HG03196 (cell line): ENCODE results near the gene DHRS2.

ENCODE experiments used
- ATAC-seq: cut with Tn5 transposase; IDR thresholded peaks from one replicate; pipeline ENCODE4 v1.9.1; 2021; ENCODE audit not compliant: unreplicated experiment

DHRS2 gene

DNA sequence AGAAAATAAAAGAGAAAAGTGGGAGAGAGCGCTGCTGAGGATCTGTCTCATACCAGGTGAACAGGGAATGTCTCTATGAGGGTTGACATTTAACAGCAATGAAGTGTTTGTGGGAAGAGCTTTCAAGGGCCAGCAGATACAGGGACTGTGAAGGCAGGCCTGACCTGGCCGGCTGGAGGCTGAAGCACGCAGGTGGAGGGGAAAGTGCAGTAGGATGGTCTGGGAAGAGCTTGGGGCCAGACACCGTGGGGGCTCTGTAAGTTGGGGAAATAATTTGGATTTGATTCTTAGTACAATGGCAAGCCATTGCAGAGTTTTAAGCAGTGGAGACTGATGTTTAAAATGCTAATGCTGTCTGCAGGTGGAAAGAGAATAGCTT, 23.8 kb upstream of the DHRS2 start:
- ATAC-seq = no peak

DNA sequence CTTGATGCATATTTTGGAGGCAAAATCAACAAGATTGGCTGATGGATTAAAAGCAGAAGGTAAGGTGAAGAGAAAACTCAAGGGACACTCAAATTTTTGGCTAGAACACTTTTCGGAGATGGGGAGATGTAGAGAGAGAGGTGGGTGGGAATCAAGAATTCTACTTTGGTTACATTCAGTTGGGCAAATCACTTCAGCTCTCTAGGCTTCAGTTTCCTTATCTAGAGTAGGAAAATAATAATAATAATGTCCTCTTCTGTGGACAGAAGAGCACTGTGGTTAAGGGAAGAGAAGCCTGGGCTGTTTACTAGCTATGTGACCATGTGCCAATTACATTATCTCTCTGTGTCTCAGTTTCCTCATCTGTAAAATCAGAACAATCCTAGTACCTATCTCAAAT, 23.4 kb upstream of the DHRS2 start:
- ATAC-seq = no peak

DNA sequence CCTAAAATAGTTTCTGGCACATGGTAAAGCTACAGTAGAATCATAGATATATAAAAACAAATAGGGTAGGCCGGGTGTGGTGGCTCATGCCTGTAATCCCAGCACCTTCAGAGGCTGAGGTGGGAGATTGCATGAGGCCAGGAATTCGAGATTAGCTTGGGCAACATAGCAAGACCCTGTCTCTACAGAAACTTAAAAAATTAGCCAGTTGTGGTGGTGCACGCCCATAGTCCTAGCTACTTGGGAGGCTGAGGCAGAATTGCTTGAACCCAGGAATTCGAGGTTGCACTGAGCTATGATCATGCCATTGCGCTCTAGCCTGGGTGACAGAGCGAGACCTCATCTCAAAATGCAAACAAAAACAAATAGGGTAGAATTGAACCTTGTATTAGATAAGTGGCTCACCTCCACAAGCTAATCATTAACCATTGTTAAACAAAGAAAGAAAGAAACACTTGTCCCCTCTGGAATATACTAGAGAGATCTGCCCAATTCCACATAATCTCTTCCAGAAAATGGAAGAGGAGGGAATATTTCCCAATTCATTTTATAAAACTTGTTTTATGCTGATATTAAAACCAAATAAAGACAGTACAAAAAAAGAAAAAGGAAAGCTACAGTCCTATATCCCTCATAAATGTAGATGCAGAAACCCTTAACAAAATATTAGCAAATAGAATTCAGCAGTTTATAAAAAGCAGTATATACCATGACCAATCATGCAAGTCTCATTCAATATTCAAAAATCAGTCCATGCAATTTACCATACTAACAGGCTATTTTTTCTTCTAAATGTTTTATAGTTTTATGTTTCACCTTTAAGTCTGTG, 22.7 kb upstream of the DHRS2 start:
- ATAC-seq = no peak

DNA sequence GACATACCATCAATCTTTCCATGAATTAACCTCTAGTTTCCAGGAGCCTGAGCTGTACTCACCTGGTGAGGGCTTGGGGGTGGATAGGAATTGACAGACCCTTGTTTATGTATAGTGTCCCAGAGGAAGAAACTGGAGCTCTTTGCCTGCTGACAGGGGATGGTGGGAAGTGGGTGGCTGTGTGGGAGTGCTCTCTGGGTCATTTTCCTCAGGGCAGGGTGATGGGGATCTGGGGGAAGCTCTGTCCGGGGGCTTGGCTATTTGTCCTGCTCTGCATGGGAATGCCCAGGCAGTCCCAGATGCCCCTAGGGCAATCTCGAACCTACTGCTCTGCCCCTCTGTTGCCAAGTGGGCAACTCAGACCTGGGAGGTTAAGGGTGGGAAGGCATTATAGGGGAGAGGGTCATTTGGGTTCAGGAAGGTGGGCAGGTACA, 21.8 kb upstream of the DHRS2 start:
- ATAC-seq = no peak

DNA sequence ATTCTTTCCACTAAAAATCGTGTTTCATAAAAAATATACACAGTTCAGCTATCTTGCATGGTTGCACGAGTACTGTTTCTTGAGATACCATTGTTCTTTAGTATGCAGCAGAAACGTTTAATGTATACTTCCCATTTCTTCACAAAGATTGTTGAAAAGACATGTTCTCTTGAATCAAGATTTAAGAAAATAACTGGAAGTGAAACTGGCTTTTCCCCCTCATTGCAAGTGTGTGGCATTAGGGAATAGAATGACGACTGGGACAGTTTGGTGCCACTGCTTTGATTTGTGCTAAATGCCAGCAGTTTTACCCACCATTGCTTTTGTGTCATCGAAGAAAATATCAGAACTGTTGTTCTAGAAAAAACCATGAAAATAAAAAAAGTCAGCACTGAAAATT, 20.3 kb upstream of the DHRS2 start:
- no peak for ATAC-seq

DNA sequence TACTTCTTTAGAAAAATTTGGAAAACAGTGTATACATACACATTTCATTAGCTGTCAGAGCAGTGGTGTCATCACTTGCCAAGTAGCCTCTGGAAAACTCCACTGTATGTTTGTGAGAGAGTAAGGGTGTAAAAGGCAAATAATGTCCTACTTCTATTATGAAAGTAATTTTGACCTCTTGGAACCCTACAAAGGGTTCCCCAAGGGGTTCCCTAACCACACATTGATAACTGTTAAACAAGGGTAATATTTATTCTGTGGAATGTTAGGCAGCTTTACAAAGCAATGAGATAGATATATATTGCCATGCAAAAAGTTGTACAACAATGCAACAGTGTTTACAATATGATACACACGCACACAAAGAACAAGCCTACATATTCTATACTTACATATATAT, 18.6 kb upstream of the DHRS2 start:
- no peak for ATAC-seq

DNA sequence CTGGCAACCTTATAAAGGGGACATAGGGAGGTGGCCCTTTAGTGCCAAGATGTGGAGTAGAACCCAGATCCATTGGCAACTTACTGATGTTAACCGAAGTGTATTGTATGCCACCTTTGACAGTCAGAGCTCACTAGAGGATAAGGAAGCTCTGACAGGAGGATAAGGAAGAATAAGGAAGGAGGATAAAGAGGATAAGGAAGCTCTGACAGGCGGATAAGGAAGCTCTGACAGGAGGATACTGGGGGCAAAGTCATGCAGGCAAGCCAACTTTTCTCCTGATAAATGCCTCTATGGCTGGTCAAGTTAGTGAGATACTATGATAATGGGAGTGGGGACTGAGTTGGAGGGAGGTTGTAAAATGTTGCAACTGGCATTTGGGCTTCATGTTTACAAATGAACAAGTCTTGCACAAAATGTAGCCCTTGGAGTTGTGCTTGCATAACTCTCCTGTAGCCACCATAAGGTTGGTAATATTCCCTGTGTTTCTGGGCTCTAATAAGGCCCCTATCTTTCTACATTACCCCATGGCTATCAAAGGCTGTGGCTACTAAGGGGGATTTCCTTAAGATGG, 17.7 kb upstream of the DHRS2 start:
- no peak for ATAC-seq

DNA sequence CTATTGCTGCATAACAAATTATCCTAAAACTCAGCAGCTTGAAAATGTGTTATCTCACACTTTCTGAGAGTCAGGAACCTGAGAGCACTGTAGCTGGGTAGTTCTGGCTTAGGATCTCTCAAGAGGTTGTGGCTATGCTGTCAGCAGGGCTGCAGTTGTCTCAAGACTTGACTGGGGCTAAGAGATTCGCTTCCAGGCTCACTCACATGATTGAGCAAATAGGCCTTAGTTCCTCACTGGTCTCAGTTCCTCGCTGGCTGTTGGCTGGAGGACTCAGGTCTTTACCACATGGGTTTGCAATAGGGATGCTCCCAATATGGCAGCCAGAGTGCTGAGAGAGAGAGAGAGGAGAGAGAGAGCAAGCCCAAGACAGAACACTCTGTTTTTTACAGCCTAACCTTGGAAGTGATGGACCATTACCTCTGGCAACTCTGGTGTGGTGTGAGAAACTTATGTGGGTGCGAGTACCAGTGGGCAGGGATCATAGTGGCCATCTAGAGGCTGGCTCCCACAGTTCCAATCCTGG, 15.9 kb upstream of the DHRS2 start:
- ATAC-seq = no peak

DNA sequence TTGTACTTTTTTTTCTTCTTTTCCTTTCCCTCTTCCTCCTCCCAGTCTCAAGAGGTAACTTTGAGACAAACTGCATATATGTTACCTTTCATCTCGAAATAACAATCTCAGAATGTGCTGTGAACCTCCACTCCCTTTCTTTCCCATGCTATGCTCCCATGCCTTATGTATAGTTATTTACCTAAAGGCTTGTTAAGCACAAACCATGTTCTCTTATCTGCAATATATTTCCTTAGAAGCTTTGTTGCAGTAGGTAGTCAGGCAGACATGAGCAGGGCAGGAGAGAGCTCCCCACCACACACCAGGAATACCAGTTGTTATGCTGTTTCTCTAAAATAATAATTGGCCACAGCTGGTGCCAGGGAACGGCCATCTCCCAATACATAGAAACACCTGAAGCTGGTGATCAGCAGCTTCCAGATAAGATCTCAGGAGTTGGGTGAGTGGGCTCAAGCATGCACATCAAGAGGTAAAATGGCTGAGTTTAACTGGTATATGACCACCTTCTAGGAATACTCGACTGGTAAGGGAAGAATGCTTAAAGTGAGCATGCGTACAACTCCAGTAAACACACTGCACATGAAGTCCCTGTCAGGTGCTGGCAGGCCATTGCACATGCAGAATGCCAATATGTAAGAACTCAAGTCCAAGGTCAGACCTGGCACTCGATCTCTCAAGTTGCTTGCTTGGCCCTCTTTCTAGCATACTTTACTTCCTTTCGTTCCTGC, 14.8 kb upstream of the DHRS2 start:
- no peak for ATAC-seq

DNA sequence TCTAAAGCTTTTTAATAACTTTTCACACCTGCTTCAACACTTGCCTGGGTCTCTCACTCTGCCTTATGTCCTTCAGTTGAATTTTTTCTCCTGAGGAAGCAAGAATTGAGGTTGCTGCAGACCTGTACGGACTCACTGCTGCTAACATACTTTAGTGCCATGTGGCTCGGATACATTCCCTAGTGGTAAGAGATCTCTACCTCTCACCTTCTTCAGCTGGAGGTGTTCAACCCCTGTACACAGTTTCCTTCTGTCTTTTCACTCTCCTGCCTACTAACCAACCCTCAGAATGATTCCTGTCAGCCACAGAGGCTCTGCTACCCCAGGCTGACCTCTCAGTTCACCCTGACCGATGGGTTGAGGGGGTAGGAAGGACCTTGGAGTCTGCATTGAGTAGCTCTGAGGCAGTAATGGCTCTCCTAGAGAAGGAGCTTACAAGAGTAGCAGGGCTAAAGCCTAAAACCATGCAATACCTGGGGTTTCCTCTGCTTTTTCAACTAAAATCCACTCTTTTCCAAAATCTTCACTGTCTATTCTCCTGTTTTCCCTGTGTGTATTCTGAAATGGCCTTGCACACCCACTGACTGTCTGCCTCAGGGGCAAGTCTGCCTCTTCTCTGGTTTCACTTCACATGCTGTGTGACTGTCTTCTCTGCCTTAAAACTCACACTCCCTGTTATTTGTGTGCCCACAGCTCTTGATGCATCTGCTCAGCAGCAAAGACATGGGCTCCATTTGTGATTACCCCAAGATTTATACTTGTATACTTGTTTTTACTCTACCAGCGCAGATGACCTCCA, 14.0 kb upstream of the DHRS2 start:
- no peak for ATAC-seq

DNA sequence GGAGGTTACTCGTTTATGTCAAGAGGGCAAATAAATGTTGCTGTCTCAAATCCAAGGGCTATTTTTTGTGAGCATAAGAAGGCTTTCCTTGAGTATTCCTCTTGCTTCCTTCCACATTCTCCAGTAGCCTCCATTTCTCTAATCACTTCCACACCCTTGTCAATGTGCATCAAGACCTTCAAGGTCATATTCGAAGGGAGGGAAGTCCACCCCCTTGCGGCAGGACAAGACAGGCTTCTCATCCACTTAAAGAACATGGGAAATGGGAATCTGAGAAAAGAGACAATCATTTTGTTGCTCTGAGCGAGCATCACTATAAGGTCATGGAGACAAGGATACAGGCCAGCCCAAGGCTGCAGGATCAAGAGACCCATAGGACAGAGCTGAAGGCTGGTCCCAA, 13.2 kb upstream of the DHRS2 start:
- ATAC-seq = no peak

DNA sequence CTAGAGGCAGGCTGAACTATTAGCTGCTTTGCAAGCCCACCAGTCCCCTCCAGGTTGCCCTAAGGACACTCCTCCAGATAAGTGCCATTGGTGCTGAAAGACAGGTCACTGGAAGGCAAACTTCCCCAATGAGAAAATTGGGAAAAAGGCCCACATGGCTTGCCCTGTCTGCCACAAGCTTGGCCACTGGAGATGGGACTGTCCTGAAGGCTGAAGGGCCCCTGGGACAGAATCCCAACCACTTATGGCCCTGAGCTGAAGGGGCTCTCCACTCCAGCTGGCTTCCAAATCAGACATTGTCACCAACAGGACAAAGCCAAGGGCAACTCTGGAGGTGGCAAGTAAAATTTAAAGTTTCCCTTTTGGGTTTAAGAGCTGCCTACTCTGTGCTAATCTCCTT, 12.2 kb upstream of the DHRS2 start:
- no peak for ATAC-seq

DNA sequence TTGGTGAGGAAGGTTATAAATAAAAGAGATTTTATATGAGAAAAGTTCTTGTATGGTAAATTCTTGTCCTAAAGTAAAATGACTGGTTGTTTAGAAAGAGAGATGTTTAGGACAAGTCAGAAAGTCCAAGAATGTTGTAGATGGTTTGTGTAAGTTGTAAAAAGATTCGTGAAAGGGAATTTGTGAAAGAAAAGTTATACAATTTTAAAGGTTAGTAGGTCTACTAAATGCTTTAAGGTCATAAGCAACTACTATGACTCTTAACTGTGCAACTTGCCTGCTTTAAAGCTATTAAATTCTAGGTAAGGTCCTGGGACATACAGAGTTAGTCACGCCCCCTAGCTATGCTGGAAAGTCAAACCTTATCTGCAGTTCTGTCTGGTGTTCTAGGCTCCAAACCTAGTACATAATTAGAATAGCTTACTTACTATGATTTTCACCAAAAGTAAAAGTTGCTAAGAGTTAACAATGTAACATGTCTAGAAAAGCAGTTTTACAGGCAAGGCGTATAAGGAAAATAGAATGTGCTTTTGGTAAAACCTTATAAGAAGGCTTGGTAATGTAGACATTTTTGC, 11.2 kb upstream of the DHRS2 start:
- ATAC-seq = no peak

DNA sequence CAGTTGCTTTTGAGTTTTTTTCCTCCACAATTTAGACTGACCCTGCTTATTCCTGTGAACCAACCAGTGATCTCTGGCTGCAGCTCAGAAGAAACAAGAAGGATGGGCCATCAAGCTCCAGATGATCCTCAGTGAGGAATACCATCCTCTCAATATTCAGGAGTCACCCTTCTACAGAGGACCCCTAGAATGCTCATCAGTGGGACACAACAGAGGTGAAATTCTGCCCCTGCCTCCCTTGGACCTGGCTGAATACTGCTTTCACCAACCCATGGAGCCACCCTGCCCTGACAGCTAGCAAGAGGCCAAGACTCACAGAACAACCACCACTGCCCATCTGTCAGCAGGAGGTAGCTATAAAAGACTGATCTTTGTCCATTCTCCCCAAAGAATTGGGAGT, 9.2 kb upstream of the DHRS2 start:
- no peak for ATAC-seq

DNA sequence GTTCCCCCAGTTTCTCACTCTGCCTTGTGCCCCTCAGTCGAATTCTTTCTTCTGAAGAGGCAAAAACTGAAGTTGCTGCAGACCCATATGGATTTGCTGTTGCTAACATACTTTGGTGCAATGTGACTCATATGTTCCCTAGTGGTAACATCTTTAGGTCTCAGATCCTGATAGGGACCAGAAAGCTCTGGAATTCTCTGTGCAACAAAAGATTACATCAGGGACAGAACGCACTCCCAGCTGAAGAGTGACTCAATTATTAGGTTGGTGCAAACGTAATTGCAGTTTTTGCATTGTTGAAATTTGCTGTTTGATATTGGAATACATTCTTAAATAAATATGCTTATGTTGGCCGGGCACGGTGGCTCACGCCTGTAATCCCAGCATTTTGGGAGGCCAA, 8.2 kb upstream of the DHRS2 start:
- no peak for ATAC-seq

DNA sequence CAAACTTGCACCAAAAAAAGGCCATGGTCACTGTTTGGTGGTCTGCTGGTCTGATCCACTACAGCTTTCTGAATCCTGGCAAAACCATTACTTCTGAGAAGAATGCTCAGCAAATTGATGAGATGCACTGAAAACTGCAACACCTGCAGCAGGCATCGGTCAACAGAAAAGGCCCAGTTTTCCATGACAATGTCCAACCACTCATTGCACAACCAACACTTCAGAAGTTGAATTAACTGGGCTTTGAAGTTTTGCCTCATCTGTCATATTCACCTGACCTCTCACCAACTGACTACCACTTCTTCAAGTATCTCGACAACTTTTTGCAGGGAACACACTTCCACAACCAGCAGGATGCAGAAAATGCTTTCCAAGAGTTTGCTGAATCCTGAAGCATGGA, 7.0 kb upstream of the DHRS2 start:
- no peak for ATAC-seq

DNA sequence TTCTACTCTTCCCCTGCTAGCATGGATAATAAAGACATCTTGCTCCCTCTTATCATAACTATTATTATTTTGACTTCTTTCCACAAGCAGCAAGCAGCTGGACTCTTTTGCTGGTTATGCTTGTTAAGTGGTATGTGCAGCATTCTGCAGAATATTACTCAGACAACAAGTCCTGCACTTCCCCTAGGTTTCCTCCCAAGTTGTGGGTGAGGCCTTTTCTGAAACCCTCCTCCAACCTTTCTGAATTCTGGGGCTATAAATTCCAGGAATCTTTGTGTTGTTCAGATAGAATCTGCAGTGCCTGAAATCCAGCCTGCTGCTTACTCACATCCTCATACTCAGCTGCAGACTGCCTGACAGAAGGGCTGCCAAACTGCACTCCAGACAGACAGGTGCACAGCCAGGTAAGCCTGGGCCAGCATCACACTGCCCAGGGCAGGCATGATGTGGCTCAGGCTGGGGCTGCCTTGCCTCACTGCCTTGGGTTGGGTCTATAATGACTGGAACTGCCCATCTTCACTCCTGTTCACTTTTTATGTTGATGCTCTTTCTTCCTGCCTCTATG, 6.2 kb upstream of the DHRS2 start:
- ATAC-seq = no peak

DNA sequence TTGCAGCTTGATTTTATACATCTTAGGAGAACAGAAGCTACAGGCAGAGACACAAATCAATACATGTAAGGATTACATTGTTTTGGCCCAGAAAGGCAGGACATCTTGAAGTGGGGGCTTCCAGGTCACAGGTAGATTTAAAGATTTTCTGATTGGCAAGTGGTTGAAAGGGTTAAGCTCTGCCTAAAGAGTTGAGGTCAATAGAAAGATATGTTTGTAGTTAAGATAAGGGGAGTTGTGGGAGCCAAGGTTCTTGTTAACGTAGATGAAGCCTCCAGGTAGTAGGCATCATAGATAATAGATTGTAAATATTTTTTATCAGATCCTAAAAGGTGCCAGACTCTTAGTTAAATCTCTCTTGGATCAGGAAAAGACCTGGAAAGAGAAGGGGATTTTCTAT, 5.5 kb upstream of the DHRS2 start:
- ATAC-seq = no peak

DNA sequence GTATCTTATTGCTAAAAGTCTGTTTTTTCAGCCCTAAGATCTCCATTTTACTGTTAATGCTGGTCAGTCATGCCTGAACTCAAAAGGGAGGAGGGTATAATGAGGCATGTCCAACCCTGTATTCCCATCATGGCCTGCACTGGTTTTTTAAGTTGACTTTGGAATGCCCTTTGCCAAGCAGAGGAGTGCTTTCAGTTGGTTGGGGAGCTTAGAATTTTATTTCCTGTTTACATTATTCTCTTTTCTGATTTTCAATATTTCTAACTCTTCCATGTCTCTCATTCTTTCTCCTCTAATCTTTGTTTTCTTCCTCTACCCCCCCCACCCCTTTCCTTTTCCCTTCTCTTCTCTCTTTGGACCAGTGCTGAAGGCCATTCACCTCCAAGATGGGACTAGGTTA, 4.9 kb upstream of the DHRS2 start:
- no peak for ATAC-seq

DNA sequence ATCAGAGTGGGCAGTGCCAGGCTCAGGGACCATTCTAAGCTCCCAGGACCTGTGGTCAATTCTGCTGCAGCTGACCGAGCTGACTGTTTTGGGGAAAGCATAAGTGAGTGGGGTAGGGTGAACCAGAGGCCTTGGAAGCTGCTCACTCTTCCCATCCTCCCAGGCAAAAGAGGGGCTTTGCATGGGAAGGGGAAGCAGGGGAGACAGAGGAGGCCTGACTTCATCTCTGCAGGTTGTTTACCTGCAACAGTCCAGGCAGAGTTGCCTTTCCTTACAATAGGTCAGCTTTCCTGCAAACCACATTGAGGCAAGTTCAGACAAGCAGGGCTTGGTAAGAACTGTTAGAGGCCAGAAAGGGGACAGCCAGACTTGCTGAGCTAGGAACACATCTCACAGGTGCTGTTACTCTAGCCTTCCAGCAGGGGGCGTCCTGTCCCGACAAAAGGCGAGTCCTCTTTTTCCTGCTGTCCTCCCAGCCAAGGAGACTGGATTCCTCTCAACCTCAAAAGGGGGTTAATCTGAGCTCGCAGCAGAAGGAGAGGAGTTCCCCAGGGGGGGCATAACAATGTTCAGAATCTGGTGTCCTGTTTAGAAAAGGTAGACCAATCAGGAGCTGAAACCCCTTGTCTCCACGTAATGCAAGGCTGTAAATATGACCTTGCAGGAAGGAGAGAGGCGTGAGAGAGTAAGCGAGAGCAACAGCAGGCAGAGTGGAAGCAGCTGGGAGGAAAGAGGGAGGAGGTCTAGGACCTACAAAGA, 4.3 kb upstream of the DHRS2 start:
- peak; percentile 54 for ATAC-seq
